HepG2 (cell line): ENCODE results near the gene HRG. TPM values are rescaled to one million over a fixed set of nuclear protein-coding genes. Genes with fewer than 3 reads are reported as not detected.
A peak's percentile ranks its signal among the peaks of the same experiment; 100 is the strongest.

Source experiments
- BRCA1 ChIP-seq: sonication (generic); formaldehyde crosslinking; IDR thresholded peaks from 2 replicates; pipeline ENCODE4 v1.4.0; 2020; ENCODE audit warnings: missing genetic modification reagents
- CEBPB ChIP-seq: IDR thresholded peaks from 2 replicates; pipeline ENCODE4 v1.6.1; 2011; ENCODE audit warnings: low read depth, low read length, improper control_type of control experiment, borderline replicate concordance
- DMAP1 ChIP-seq: IDR thresholded peaks from 2 replicates; pipeline ENCODE4 v1.6.1; 2016
- ERF ChIP-seq: IDR thresholded peaks from 2 replicates; pipeline ENCODE4 v1.6.1; 2018; ENCODE audit warnings: missing biosample characterization, missing genetic modification reagents
- NKX3-1 ChIP-seq: sonication (generic); formaldehyde crosslinking; IDR thresholded peaks from 2 replicates; pipeline ENCODE4 v1.5.0; 2020; ENCODE audit warnings: missing genetic modification reagents
- PCBP1 ChIP-seq: fragments of 200-400 bp; formaldehyde crosslinking; IDR thresholded peaks from 2 replicates; pipeline ENCODE4 v1.6.1; 2017; ENCODE audit warnings: mild to moderate bottlenecking, low read depth, low read length, borderline replicate concordance
- TCF12 ChIP-seq, 2 experiments: fragments of 450-650 bp in 1 of 2; sonication (generic) in 1 of 2; formaldehyde crosslinking in 1 of 2; IDR thresholded peaks; 2 replicates each; pipeline versions ENCODE4 v1.6.1 to v1.8.0; 2017 to 2022; ENCODE audit warnings: antibody characterized with exemption in 1 of 2, mild to moderate bottlenecking in 1 of 2, missing genetic modification reagents in 1 of 2, moderate library complexity in 1 of 2
- ZBTB21 ChIP-seq: sonication (generic); formaldehyde crosslinking; IDR thresholded peaks from 2 replicates; pipeline ENCODE4 v1.4.0; 2020; ENCODE audit warnings: missing genetic modification reagents
- ZBTB7A ChIP-seq: sonication (generic); formaldehyde crosslinking; IDR thresholded peaks from 2 replicates; pipeline ENCODE4 v1.8.0; 2022; ENCODE audit warnings: mild to moderate bottlenecking, missing genetic modification reagents
- ZKSCAN5 ChIP-seq: sonication (generic); formaldehyde crosslinking; IDR thresholded peaks from 2 replicates; pipeline ENCODE4 v1.5.1; 2020; ENCODE audit warnings: mild to moderate bottlenecking, missing genetic modification reagents
- ZNF121 ChIP-seq: sonication (generic); formaldehyde crosslinking; IDR thresholded peaks from 2 replicates; pipeline ENCODE4 v1.5.0; 2020; ENCODE audit warnings: mild to moderate bottlenecking, missing genetic modification reagents
- ZNF337 ChIP-seq: sonication (generic); formaldehyde crosslinking; IDR thresholded peaks from 2 replicates; pipeline ENCODE4 v1.5.1; 2020; ENCODE audit warnings: missing genetic modification reagents, low read depth, mild to moderate bottlenecking, borderline replicate concordance
- ZNF460 ChIP-seq: sonication (generic); formaldehyde crosslinking; IDR thresholded peaks from 2 replicates; pipeline ENCODE4 v1.5.1; 2020; ENCODE audit warnings: missing genetic modification reagents, mild to moderate bottlenecking, borderline replicate concordance
- ZNF468 ChIP-seq: sonication (generic); formaldehyde crosslinking; IDR thresholded peaks from 2 replicates; pipeline ENCODE4 v1.8.0; 2022; ENCODE audit warnings: mild to moderate bottlenecking, moderate library complexity, missing genetic modification reagents
- ZNF562 ChIP-seq: sonication (generic); formaldehyde crosslinking; IDR thresholded peaks from 2 replicates; pipeline ENCODE4 v1.8.0; 2022; ENCODE audit warnings: missing genetic modification reagents, borderline replicate concordance
- ZNF589 ChIP-seq: sonication (generic); formaldehyde crosslinking; conservative IDR thresholded peaks from 2 replicates; pipeline ENCODE4 v1.8.0; 2022; ENCODE audit warnings: mild to moderate bottlenecking, moderate library complexity, missing genetic modification reagents
- polyA plus RNA-seq, 8 experiments: library from polyadenylated mRNA; depleted of rRNA in 3 of 8; stranded (reverse) in 7 of 8; unstranded in 1 of 8; fragments of >200 nt; fragmentation: Illumina TruSeq in 4 of 8; extraction: Trizol in 4 of 8; gene quantifications; 2 replicates each; pipeline versions ENCODE4 v1.2.1 to v1.2.3, GENCODE V29; 2011 to 2016; ENCODE audit warnings: low read depth in 4 of 8, missing spikeins in 1 of 8, mixed read lengths in 1 of 8; ENCODE audit not compliant: insufficient read depth in 1 of 8
- total RNA-seq, 5 experiments: library from RNA; depleted of rRNA; stranded (reverse); fragments of >200 nt; fragmentation: Illumina TruSeq; extraction: Trizol; gene quantifications; 2 replicates each; pipeline ENCODE4 v1.2.3, GENCODE V29; 2016; ENCODE audit warnings: low read depth in 1 of 5
- TF ChIP-seq, protein P1 (sequence below): sonication (generic); formaldehyde crosslinking; IDR thresholded peaks from 2 replicates; pipeline ENCODE4 v1.4.0; 2020; ENCODE audit warnings: missing genetic modification reagents, borderline replicate concordance
- TF ChIP-seq, protein P2 (sequence below): sonication (generic); formaldehyde crosslinking; IDR thresholded peaks from 2 replicates; pipeline ENCODE4 v1.5.1; 2020; ENCODE audit warnings: mild to moderate bottlenecking, missing genetic modification reagents, moderate library complexity
- TF ChIP-seq, protein P3 (sequence below): sonication (generic); formaldehyde crosslinking; IDR thresholded peaks from 2 replicates; pipeline ENCODE4 v1.4.0; 2020; ENCODE audit warnings: missing genetic modification reagents

HRG gene
- total and polyA plus RNA-seq, 2 of the 13 experiments (the other 11 are each of a cell fraction or from before 2014, with no cell fraction given): 0.09 to 0.11 TPM

DNA sequence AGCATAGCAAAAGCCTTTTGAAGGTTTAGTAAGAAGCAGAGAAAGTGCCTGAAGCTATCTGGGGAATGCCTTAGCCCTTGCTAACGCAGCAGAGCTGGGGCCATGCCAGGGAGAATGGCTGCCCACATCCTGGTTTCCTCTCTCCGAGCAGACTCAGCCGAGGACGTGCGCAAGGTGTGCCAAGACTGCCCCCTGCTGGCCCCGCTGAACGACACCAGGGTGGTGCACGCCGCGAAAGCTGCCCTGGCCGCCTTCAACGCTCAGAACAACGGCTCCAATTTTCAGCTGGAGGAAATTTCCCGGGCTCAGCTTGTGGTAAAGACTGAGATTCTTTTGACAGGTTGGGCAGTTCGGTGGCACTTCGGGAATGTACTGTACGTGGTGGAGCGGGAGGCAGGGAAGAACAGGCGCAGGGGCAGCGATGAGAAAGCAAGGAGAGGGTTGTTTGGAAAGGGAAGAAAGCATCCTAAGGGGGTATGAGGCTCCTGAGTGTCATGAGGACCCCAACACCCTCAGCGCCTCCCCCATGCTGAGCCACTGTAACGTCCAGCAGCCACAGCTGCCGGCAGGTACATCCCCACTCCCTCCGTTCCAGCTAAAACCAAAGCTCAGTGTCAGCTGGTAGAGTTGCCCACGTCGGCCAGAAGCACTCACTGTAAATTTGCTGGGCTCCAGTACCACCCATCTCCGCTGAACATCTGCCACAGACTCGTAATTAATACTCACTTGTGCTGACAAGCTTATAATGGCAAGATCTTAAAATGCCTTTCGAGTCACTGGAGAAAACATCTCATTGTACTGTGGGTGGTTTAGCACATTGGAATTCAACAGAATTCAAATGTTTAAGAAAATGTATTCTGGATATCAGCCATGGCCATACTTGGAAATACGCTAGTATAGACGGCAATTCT lies 48.5 kb upstream of the HRG start (continued):
- TF ChIP-seq ERF: peak; percentile 64; the same call in 1 of the 2 replicates
- no peak for TF ChIP-seq NKX3-1
- TF ChIP-seq, protein P1, sequence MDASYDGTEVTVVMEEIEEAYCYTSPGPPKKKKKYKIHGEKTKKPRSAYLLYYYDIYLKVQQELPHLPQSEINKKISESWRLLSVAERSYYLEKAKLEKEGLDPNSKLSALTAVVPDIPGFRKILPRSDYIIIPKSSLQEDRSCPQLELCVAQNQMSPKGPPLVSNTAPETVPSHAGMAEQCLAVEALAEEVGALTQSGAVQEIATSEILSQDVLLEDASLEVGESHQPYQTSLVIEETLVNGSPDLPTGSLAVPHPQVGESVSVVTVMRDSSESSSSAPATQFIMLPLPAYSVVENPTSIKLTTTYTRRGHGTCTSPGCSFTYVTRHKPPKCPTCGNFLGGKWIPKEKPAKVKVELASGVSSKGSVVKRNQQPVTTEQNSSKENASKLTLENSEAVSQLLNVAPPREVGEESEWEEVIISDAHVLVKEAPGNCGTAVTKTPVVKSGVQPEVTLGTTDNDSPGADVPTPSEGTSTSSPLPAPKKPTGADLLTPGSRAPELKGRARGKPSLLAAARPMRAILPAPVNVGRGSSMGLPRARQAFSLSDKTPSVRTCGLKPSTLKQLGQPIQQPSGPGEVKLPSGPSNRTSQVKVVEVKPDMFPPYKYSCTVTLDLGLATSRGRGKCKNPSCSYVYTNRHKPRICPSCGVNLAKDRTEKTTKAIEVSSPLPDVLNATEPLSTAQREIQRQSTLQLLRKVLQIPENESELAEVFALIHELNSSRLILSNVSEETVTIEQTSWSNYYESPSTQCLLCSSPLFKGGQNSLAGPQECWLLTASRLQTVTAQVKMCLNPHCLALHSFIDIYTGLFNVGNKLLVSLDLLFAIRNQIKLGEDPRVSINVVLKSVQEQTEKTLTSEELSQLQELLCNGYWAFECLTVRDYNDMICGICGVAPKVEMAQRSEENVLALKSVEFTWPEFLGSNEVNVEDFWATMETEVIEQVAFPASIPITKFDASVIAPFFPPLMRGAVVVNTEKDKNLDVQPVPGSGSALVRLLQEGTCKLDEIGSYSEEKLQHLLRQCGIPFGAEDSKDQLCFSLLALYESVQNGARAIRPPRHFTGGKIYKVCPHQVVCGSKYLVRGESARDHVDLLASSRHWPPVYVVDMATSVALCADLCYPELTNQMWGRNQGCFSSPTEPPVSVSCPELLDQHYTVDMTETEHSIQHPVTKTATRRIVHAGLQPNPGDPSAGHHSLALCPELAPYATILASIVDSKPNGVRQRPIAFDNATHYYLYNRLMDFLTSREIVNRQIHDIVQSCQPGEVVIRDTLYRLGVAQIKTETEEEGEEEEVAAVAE (CRISPR knock-in tag): no peak
- no peak for TF ChIP-seq ZNF121 (CRISPR knock-in tag)
- TF ChIP-seq ZNF460: no peak
- TF ChIP-seq TCF12 (IDR thresholded peaks at IDR 0.05): no peak
- no peak for TF ChIP-seq TCF12 (CRISPR knock-in tag; IDR thresholded peaks at IDR 0.05)
- TF ChIP-seq PCBP1: no peak
- TF ChIP-seq ZNF589: peak; percentile 58; the same call in 1 of the 2 replicates
- TF ChIP-seq BRCA1 (CRISPR knock-in tag): no peak
- TF ChIP-seq, protein P2, sequence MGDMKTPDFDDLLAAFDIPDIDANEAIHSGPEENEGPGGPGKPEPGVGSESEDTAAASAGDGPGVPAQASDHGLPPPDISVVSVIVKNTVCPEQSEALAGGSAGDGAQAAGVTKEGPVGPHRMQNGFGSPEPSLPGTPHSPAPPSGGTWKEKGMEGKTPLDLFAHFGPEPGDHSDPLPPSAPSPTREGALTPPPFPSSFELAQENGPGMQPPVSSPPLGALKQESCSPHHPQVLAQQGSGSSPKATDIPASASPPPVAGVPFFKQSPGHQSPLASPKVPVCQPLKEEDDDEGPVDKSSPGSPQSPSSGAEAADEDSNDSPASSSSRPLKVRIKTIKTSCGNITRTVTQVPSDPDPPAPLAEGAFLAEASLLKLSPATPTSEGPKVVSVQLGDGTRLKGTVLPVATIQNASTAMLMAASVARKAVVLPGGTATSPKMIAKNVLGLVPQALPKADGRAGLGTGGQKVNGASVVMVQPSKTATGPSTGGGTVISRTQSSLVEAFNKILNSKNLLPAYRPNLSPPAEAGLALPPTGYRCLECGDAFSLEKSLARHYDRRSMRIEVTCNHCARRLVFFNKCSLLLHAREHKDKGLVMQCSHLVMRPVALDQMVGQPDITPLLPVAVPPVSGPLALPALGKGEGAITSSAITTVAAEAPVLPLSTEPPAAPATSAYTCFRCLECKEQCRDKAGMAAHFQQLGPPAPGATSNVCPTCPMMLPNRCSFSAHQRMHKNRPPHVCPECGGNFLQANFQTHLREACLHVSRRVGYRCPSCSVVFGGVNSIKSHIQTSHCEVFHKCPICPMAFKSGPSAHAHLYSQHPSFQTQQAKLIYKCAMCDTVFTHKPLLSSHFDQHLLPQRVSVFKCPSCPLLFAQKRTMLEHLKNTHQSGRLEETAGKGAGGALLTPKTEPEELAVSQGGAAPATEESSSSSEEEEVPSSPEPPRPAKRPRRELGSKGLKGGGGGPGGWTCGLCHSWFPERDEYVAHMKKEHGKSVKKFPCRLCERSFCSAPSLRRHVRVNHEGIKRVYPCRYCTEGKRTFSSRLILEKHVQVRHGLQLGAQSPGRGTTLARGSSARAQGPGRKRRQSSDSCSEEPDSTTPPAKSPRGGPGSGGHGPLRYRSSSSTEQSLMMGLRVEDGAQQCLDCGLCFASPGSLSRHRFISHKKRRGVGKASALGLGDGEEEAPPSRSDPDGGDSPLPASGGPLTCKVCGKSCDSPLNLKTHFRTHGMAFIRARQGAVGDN (CRISPR knock-in tag): peak; percentile 83
- TF ChIP-seq DMAP1 (CRISPR knock-in tag): no peak
- no peak for TF ChIP-seq ZNF468 (CRISPR knock-in tag)
- no peak for TF ChIP-seq CEBPB
- no peak for TF ChIP-seq ZKSCAN5 (CRISPR knock-in tag)
- TF ChIP-seq ZBTB21 (CRISPR knock-in tag): no peak
- no peak for TF ChIP-seq ZNF562 (CRISPR knock-in tag)
- TF ChIP-seq ZBTB7A (CRISPR knock-in tag): no peak
- TF ChIP-seq, protein P3, sequence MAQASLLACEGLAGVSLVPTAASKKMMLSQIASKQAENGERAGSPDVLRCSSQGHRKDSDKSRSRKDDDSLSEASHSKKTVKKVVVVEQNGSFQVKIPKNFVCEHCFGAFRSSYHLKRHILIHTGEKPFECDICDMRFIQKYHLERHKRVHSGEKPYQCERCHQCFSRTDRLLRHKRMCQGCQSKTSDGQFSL: no peak
- no peak for TF ChIP-seq ZNF337 (CRISPR knock-in tag)
